ENCODE measurements around the gene ADAMTS13.

The ADAMTS13 gene

DNA sequence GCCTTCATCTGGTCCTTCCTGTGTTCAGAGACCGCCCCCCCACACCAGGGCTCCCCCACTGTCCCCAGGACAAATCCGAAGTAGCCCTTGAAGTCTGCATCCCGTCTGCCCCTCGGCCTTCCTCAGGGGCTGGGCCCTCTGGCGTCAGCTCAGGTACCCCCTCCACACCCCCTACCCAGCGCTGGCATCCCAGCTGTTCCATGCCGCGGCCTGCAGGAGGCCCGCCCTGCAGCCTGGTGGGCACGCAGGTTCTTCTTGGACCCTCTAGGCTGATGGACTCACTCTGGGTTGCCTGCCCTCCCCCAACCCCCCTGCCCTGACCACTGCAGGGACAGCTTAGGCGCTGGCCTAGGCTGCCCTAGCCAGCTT lies 50.1 kb downstream of the ADAMTS13 start:
- DNase-seq (ENCODE audit: low read depth): no peak

DNA sequence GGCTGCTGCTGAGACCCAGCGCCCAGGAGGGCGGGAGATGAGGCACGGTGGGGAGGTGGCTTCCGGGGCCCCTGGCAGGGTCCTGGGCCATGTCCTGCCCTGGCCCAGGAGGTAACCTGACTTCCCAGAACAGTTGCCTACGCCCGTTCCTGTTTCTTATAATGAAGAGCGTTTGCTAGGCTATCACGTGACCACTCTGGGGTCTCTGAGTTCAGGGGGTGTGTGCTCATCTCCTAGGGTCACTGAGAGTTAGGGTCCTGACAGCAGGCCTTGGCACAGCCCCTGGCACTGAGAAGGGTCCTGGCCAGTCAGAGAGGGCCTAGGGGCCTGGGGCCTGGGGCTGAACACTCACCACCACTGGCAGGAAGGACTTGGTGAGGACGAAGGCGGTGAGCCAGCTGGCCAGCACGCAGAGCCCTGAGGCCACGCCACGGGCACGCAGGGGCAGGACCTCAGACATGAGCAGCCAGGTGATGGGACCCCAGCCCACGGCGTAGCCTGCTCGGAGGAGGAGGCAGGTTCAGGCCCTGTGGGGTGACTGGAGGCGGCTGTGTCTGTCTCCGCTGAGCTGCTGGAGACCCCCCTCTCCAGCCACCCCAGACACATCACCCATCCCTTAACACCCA lies 50.7 kb downstream of the ADAMTS13 start:
- DNase-seq (ENCODE audit: low read depth): no peak

DNA sequence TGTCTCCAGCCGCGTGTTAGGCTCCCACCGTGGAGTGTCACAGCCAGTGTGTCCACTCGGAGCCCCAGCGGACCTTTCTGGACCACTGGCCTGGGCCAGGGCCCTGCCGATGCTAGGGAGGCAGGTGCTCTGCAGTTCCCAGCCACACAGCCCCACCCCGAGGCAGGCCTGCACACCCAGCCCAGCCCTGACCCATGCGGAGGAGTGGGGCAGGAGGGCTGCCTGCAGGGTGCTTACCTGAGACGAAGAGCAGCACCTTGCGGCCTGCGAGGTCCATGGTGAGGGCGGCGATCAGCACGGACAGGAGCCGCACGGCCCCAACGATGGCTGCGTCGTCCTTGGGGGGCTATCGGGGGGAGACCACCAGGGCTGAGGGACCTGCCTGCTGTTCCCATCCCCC lies 51.6 kb downstream of the ADAMTS13 start:
- DNase-seq (ENCODE audit: low read depth): no peak

DNA sequence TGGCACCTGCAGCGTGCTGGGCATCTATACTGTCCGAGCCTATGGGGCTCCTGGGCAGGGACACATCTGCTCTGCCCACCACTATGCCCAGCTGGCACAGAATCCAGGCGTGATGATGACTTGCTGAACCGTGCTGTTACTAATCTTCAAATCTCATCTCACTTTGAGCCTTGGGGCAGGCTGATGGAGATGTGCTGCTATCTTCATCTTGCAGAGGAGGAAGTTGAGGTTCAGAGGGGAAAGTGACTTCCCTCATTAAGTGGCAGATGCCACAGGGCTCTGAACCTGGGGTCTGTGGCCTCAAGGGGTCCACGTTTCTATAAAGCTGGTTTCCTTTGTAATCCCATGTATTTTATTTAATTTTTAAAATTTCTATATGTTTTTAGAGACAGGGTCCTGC lies 52.0 kb downstream of the ADAMTS13 start:
- DNase-seq (ENCODE audit: low read depth): no peak

DNA sequence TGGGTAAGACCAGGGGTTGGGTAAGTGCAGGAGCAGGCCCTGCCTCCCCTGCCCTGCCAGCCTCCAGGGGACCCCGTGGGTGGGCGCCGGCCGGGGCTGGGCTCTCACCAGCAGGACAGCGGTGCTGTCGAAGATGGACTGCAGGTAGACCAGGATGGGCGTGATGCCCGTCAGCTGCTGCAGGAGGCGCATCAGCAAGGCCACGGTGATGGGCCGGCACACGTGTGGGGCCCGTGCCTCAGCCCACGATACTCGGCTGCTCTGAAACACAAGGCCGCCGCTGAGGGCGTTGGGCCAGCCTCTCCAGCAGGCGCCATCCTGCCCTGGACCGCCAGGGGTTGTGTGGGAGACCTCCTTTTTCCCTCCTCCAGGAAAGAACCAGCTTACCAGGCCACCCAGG lies 52.7 kb downstream of the ADAMTS13 start:
- no peak for DNase-seq (ENCODE audit: low read depth)

DNA sequence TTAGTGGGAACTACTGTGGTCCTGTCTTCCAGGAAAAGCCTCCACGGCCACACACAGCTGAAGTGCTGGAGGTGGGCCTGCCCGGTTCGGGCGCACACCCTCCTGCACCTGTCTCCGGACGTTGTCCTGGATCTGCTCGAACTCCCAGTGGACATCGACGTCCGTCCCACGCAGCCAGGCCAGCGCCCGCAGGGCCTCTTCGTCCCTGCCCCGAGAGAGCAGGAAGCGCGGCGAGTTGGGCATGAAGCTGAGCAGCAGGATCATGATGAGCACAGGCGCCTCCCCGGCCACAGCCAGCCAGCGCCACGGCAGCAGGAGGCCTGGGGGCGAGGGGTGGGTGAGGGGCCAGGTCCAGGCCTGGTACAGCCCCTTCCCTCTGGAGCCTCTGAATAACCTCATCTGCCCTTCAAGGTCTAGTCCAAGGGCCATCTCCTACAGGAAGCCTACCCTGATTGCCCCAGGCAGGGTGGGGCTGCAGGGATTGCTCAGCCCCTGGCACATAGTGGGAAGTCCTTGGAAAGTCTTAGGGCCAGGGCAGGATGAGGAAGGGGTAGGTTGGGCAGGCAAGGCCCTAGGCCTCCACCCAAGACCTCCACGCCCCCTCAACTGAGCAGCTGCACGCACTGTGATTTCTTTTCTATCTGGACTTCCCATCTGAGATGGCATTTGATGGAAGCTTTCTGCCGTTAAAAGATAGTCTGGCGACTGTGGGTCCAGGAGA lies 53.3 kb downstream of the ADAMTS13 start:
- DNase-seq (ENCODE audit: low read depth): no peak

DNA sequence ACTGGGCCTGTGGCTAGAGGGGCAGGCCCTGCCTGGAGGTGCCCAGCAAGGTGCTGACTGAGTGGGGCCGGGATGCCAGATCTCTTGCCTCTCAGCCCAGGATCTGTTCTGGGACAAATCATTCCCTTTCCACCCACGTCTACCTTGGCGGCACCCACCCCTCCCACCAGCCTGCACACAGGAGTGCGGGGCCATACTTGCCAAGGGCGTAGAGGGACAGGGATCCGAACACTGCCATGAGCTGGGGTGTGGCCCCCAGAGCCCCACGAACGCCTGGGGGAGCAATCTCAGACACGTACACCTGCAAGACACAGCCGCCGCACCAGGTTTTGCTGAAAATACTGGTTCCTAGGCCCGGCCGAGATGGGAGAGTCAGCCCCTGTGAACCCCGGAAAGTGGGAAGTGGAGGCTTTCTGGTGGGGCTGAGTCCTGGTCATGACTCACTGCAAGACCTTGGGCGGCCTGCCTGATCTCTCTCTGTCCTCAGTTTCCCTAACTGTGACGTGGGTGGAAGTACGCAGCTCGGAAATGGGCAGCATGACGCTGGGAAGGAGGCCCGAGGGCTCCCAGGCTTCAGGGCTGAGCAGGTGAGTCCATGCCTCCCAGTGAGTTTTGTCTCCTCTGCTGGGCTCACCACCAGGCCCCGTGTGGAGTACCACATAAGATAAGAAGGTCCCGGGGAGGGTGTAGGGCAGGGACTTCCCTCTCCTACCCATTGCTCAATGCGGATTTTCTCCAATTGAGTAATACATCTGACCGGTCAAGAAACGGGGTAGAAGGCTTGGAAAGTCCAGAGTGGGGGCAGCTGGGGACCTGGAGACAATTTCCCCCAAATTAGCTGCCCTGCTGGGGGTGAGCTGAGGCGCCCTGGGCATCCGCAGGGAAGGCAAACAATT lies 54.1 kb downstream of the ADAMTS13 start:
- peak; percentile 88 for DNase-seq (ENCODE audit: low read depth)

DNA sequence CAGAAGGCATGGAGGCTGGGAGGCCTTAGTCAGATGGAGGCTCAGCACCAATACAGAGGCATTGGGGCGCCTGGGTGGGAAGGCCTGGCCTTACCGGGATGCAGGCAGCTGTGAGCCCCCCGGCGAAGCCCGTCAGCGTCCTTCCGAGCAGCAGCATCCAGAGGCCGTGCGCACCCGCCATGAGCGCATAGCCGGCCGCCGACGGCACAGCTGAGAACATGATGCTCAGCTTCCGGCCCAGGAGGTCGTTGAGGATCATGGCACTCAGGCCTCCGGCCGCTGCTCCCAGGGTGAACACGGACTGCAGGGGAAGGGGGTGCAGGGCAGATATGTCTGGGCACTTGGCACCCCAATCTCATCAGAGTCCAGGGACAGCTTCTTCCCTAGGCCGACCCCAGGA lies 54.8 kb downstream of the ADAMTS13 start:
- no peak for DNase-seq (ENCODE audit: low read depth)

DNA sequence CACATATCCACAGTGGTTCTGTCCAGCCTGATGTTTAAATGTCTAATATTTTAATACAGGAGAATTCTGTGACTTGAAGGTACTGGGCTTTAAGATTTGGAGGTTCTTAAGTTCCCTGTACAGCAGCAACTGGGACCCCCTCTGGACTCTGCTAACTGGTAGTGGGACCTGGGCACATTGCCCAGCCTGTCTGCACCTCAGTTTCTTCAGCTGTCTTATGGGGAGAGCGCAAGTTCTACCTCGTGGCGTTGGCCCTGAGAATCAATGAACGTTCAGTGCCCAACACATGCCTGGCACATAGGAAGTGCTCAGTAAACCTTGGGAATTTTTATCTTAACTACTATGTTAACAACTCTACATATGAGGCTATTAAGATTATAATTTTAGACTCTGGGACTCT lies 55.3 kb downstream of the ADAMTS13 start:
- DNase-seq (ENCODE audit: low read depth): no peak

DNA sequence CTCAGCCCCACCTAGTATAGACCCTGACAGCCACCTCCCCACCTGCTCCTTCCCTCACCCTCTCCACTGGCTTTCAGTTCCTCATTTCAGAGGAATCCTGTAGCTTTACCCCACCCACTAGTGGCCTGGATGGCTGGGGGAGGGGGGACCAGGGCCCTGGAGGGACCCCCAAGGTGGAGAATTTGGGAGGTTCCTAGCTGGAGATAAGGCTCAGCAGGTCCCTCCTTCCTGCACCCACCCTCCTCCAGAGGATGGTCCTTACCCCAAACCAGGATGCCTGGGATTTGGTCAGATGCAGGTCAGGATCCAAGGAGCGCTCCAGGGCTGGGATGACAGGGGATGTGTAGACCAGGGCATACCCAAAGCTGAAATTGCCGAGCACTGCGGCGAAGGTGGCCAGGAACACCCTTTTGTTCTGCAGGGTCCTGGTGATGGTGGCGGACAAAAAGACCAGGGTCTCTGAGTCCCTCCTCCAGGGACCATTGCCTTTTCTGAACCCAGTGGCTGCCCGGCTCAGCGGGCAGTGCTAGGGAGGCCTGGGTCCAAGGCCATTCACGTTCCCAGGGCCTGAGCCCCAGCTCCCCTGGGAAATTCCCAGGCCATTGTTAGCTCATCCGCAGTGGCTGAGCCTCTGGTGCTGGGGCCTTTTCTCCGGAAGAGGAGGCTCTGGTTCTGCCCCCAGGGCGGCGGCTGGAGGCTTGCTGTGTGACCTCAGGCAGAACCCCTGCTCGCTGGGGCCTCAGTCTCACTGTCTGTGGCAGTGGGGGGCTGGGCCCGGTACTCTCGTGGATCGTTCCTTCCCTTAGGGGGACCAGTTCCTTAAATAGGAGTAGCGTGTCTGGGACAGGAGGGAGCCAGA lies 56.1 kb downstream of the ADAMTS13 start:
- peak; percentile 63 for DNase-seq (ENCODE audit: low read depth)

DNA sequence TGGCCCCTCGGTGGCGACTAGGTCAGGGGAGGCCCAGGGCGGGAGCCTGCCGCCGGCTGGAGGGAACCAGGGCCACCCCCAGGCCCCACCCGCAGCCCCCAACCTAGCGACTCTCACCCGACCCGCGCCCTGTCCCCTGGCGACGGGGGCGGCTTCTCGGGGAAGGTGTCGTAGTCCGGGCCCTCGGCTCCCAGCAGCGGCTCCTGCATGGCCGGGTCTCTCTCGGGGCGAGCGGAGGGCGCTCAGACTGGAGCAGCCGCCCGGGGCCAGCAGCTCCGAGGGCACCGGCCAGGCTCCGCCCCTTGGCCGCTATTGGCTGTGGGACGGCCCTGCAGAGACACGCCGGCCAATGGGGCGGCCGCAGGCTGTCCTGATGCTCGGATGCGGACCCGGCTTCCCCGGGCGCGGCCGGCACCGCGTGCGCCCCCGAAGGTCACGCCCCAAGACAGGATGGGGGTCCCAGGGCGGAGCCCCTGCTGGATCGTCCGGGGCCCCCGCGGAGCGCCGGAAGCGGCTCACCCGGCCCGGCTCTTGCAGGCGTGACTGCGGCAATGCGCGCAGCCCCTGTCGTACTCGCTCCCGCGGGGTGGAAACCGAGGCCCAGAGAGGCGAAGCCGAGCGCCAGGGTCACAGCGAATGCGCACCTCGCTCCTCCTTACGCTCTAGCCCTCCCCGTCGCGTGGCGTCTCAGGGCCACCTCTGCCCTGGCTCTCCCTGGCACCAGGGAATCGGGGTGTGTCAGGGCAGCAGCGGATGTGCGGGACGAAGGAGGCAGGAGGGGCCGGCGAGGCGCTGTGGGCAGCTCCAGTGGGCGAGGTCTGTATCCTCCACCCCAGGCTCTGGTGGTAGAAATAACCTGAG lies 56.9 kb downstream of the ADAMTS13 start, which contains the start of gene SLC2A6:
SLC2A6 (minus strand) TSS at position 249 of the 861 bp plus-strand sequence; CDS start at position 209, 40 bp downstream.
- peak; percentile 83 for DNase-seq (ENCODE audit: low read depth)

DNA sequence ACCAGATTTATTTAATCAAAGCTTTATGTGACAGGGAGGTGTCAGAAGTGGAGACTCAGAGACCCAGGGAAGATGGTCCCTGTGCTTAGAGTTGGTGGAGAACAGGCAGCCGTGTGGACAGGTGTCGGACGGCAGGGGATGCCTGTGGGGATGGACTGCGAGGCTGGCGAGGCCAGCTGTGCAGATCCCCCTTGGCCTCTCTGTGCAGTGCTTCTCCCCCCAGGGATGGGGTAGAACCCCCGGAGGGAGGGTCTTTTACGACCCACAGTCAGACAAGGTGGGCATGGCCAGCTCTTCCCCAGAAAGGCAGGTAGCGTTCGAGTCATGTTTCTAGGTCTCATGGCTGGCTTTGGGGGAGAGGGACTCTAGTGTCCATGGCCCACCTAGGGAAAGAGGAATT lies 61.4 kb downstream of the ADAMTS13 start:
- DNase-seq (ENCODE audit: low read depth): no peak

DNA sequence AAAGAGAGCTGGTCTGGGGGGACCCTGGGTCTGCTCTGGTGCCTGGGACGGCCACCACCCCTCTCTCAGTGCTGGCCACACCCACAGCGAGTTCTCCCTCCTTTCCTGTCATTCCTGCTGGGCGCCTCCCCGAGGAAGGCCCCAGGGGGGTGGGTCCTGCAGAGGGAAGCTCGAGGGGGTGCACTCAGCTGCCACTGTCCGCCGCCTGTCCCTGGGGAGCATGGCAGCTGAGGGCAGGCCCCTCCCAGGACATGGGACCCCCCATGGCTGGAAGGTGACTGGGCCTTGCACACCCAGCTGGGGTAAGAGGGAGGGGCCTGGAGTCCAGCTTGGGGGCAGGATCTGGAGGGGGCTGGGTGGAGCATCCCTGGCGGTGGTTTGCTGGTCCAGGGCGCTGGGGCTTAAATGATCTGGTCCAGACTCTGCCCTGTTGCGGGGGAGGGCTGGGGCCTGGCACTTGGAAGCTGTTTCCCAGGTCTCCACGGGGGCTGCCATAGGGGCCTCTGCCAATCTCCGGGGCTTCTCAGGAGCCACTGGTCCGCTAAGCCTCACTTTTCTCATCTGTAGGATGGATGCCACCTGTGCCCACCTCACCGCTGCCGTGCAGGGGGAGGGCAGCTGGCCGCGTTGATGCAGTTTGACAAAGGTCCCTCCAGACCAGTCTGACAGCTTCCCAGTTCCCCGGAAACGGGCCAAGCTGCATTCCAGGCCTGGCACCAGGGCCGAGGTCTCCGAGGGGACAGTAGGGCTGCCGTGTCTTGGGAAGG lies 62.7 kb downstream of the ADAMTS13 start:
- no peak for DNase-seq (ENCODE audit: low read depth)

DNA sequence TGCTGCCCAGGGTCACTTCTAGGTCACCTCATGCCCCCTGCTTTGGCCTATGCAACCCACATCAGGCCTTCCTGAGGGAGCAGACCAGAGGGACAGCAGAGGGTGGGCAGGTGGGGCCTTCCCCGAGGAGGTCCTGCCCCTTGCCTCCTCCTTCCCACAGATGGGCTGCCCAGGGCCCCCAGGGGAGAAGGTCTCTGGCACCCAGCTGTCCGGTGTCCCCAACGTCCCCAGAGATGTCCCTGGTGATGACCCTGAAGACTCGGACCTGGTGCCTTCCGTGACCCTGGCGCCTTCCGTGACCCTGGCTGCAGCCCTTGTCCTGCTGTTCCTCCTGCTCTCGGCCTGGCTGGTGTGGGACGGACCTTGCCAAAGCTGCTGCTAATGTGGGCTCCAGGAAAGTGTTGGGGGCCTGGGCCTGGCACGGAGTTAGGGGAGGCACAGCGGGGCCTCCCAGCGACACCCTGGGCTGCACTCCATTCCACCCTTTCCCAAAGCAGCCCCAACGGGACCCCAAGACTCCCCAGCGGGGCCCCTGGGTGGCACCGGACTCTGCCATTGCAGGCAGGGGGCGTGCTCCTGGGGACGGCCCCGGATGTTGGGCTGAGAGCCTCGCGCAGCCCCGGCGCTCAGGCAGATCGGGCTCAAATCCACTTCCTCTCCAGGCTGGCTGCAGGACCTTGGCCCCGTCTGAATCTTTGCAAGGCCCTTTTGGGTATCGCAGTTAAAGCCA lies 63.5 kb downstream of the ADAMTS13 start:
- DNase-seq (ENCODE audit: low read depth): no peak

DNA sequence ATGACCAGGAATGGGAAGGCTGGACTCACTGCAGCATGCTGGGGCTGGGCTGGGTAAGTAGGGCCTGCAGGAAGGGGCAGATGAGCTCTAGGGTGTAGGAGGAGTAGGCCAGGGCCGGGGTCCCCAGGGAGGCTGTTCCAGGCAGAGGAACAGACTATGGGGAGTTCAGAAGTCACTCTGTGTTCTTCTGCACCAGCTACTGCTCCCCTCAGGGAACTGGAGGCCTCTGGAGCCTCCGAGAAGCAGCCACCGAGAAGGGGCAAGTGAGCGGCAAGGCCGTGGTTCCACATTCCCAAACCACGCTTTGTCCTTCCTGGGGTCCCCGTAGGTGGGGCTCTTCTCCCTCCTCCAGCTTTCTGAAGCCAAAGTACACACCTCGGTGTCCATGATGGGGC lies 65.2 kb downstream of the ADAMTS13 start:
- DNase-seq (ENCODE audit: low read depth): no peak

DNA sequence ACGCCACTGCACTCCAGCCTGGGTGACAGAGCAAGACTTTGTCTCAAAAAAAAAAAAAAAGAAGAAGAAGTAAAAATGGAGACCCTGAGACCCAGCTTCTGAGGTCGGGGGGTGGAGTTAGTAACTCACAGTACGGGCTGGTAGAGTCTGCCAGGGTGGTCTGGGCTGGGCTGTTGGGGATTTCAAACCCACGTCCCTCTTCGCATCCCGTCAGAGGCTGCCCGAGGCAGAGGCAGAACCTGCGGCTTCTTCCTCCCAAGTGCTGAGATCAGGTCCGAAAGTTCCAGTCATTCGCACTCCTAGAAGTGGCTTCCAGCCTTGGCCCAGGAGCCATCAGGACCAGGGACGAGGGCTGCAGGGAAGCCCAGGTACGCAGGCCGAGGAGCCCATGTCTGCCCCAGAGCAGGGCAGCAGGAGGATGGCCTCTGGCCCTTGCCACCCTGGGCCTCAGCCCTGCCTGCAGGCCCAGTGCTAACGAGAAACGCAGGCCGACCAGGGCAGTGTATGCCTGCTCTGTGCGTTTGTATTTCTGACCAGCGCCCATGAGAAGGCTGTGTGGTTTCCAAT lies 66.6 kb downstream of the ADAMTS13 start:
- no peak for DNase-seq (ENCODE audit: low read depth)

DNA sequence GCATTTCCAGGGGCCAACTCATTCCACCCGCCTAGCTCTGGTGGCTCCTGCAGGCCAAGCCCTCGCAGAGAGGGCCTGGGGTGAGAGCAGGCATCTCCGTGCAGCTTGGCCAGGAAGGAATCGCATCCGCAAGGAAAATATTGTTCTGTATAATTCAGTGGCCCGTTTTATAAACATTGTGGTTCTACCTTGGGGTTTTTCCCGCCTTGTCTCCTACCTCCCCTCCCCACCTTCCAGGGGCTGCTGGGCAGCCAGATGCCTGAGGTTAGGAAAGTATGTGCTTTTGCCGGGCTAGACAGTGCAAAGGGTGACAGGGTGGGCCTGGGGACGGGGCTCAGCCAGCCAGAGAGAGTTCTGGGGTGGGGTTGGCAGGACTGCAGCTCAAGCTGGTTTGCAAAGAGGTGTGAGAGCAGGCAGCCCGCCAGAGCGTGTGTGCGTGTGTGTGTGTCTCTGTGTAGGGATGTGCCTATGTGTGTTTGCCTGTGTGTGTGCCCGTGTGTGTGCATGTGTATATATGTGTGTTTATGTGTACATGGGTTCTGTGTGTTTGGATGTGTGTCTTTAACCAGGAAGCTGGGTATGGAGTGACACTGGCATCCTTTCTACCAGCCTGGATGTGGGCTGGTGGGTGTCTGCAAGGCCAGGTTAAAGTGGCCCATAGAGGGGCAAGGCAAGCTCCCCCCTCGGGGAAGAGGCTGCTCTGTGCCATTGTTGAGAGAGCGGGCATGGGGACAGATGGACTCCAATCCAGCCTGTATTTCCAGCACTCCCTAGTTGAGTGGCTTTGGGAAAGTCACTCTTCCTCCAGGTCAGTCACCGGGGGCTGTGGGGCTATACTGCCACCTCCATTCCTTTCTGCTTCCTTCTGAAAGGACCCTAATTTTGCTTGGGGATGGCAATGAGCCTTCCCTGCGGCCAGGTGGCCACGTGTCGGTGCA lies 67.4 kb downstream of the ADAMTS13 start:
- no peak for DNase-seq (ENCODE audit: low read depth)

DNA sequence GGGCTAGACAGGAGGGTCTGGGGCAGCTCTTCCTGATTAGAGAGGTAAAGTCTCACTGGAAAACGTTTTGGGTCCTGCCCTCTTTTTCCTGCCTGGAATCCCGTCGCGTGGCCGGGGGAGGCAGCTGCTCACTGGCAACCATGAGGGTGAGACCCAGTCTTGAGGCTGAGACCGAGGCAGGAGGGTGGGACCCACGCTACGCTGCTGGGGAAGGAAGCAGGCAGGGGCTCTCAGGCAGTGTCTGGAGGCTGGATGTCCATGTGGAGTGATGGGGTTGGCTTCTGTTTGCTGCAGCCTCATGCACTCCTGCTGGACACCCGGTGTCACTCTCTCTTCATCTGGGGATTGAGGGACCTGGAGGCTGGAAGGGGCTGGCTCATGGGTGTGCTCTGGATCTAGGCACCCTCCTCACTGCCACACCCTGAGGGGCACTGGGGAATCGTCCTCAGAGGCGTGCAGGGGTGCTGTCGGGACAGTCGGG lies 68.1 kb downstream of the ADAMTS13 start:
- no peak for DNase-seq (ENCODE audit: low read depth)
